CD14-positive monocyte (primary cell): ENCODE data around the gene TRIM3. TPM values are rescaled to one million over a fixed set of nuclear protein-coding genes. Genes with fewer than 3 reads are reported as not detected.
A peak's percentile ranks its signal among the peaks of the same experiment; 100 is the strongest.

Source experiments
- DNase-seq, 3 donors: peaks; one replicate each; pipeline ENCODE4 v3.0.0-alpha.2; 2011 to 2022
- H2AFZ ChIP-seq: 2 replicates; pipeline ENCODE4 v1.6.0; 2012; ENCODE audit warnings: mild to moderate bottlenecking, low read depth, low read length, inconsistent platforms; ENCODE audit not compliant: insufficient read depth, poor library complexity, severe bottlenecking
- H3K27ac ChIP-seq, 2 donors: 1 replicate in 1 of 2; 2 replicates in 1 of 2; pipeline ENCODE4 v1.5.1; 2012 to 2013; ENCODE audit warnings: low read length in 2 of 2, control low read depth in 1 of 2, inconsistent platforms in 1 of 2, low read depth in 1 of 2, mild to moderate bottlenecking in 1 of 2
- H3K27me3 ChIP-seq, 2 donors: one replicate each; pipeline versions ENCODE4 v1.6.0 to v1.6.1; 2011 to 2013; ENCODE audit warnings: low read length in 2 of 2; ENCODE audit not compliant: control insufficient read depth in 2 of 2, insufficient read depth in 2 of 2
- H3K36me3 ChIP-seq, 2 donors: replicated peaks in 1 of 2; 1 replicate in 1 of 2; 2 replicates in 1 of 2; pipeline versions ENCODE4 v1.5.1 to v1.6.1; 2012 to 2013; ENCODE audit warnings: low read length in 2 of 2, control low read depth in 1 of 2, inconsistent platforms in 1 of 2, mild to moderate bottlenecking in 1 of 2; ENCODE audit not compliant: insufficient read depth in 2 of 2, control insufficient read depth in 1 of 2
- H3K4me1 ChIP-seq, 2 donors: 1 replicate in 1 of 2; 2 replicates in 1 of 2; pipeline versions ENCODE4 v1.5.1 to v1.6.1; 2012 to 2013; ENCODE audit warnings: low read length in 2 of 2, control low read depth in 1 of 2, inconsistent platforms in 1 of 2, mild to moderate bottlenecking in 1 of 2, moderate library complexity in 1 of 2; ENCODE audit not compliant: insufficient read depth in 2 of 2, control insufficient read depth in 1 of 2
- H3K4me2 ChIP-seq: replicated peaks from 2 replicates; pipeline ENCODE3; 2012; ENCODE audit warnings: low read length, moderate library complexity, mild to moderate bottlenecking; ENCODE audit not compliant: poor library complexity, severe bottlenecking; ENCODE audit errors: extremely low read depth
- H3K4me3 ChIP-seq, 3 experiments: fragments of 200-600 bp in 1 of 3; sonication (generic) in 1 of 3; replicated peaks in 1 of 3; 1 replicate in 2 of 3; 2 replicates in 1 of 3; pipeline ENCODE4 v1.5.1; 2011 to 2013; ENCODE audit warnings: low read length in 3 of 3, mild to moderate bottlenecking in 3 of 3, control low read depth in 2 of 3, low read depth in 2 of 3, inconsistent platforms in 1 of 3, moderate library complexity in 1 of 3
- H3K79me2 ChIP-seq: 2 replicates; pipeline ENCODE4 v1.6.0; 2012; ENCODE audit warnings: mild to moderate bottlenecking, control low read depth, inconsistent platforms, low read length, moderate library complexity; ENCODE audit not compliant: insufficient read depth
- H3K9ac ChIP-seq: 2 replicates; pipeline ENCODE4 v1.6.0; 2017; ENCODE audit warnings: low read length, mild to moderate bottlenecking; ENCODE audit not compliant: insufficient read depth, poor library complexity, severe bottlenecking
- H3K9me3 ChIP-seq, 2 donors: replicated peaks in 1 of 2; 1 replicate in 1 of 2; 2 replicates in 1 of 2; pipeline versions ENCODE4 v1.5.1 to v1.6.1; 2012 to 2013; ENCODE audit warnings: low read length in 2 of 2, control low read depth in 1 of 2; ENCODE audit not compliant: control insufficient read depth in 1 of 2, insufficient read depth in 1 of 2
- H4K20me1 ChIP-seq: 2 replicates; pipeline ENCODE4 v1.6.0; 2012; ENCODE audit warnings: mild to moderate bottlenecking, low read length, control low read depth, moderate library complexity; ENCODE audit not compliant: insufficient read depth
- H3K27ac Mint-ChIP-seq, 7 donors: one replicate each; pipeline ENCODE4 v1.8.0; 2020; ENCODE audit warnings: mild to moderate bottlenecking in 7 of 7, mixed read lengths in 7 of 7, moderate library complexity in 6 of 7, inconsistent platforms in 2 of 7
- H3K27me3 Mint-ChIP-seq, 3 donors: one replicate each; pipeline ENCODE4 v1.8.0; 2021 to 2022; ENCODE audit warnings: low read depth in 3 of 3, mild to moderate bottlenecking in 3 of 3, mixed read lengths in 3 of 3, moderate library complexity in 3 of 3, inconsistent platforms in 1 of 3
- H3K36me3 Mint-ChIP-seq, 2 donors: one replicate each; pipeline ENCODE4 v1.8.0; 2020; ENCODE audit warnings: mixed read lengths in 2 of 2, inconsistent platforms in 1 of 2, mild to moderate bottlenecking in 1 of 2
- H3K4me1 Mint-ChIP-seq: one replicate; pipeline ENCODE4 v1.8.0; 2020; ENCODE audit warnings: mild to moderate bottlenecking, mixed read lengths
- H3K4me3 Mint-ChIP-seq, 2 donors: one replicate each; pipeline ENCODE4 v1.8.0; 2020; ENCODE audit warnings: mild to moderate bottlenecking in 2 of 2, mixed read lengths in 2 of 2, moderate library complexity in 1 of 2
- H3K9me3 Mint-ChIP-seq, 7 donors: one replicate each; pipeline ENCODE4 v1.8.0; 2020 to 2022; ENCODE audit warnings: mixed read lengths in 7 of 7, mild to moderate bottlenecking in 6 of 7, moderate library complexity in 6 of 7, inconsistent platforms in 2 of 7
- WGBS: methylation state at CpG from one replicate; pipeline ENCODE4 v1.1.5; 2013; ENCODE audit warnings: missing lambda C conversion rate; ENCODE audit not compliant: insufficient coverage; 5-methylcytosine and 5-hydroxymethylcytosine counted together
- intact Hi-C, 2 donors: fragments of 100-400 bp; cut with micrococcal nuclease; formaldehyde crosslinking; loops; one replicate each; pipeline versions ENCODE4 v1.15.0 to v1.15.1; 2023
- polyA plus RNA-seq, 3 donors: library from polyadenylated mRNA; depleted of rRNA in 1 of 3; unstranded in 2 of 3; stranded (reverse) in 1 of 3; fragments of 300-500 nt in 2 of 3; fragments of >200 nt in 1 of 3; fragmentation: Illumina TruSeq in 2 of 3; gene quantifications; 1 replicate in 2 of 3; 2 replicates in 1 of 3; pipeline ENCODE4 v1.2.3, GENCODE V29; 2012 to 2021
- TF ChIP-seq, protein P1 (sequence below): fragments of 200-600 bp; IDR thresholded peaks from one replicate; pipeline ENCODE4 v1.8.0; 2022; ENCODE audit warnings: antibody characterized with exemption, mild to moderate bottlenecking

TRIM3 gene
- polyA plus RNA-seq, 3 donors: 1.7 to 36.2 (median 3.3) TPM

DNA sequence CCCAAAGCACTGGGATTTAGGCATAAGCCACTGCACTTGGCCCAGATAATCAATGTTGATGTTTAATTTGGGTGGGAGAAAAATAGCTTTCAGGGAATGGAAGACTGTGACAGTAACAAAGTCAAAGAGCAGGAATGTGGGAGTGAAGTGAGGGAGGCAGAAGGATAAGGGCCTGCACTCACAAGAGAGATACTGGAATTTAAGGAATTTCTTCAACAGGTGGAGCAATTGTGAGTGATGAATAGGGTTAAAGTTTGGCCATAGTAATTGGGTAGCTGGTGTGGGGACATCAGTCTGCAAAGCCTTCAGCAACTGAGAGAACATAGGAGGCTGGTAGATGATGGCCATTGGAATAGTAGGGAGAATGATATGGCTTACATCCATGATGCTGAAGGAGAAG lies 46.2 kb downstream of the TRIM3 start:
- no peaks in the 10 kb centered on the region for H3K9me3 ChIP-seq
- H3K9ac ChIP-seq: no peak overlapping the region
- no peaks in the 10 kb centered on the region for H3K9me3 Mint-ChIP-seq
- TF ChIP-seq, protein P1, sequence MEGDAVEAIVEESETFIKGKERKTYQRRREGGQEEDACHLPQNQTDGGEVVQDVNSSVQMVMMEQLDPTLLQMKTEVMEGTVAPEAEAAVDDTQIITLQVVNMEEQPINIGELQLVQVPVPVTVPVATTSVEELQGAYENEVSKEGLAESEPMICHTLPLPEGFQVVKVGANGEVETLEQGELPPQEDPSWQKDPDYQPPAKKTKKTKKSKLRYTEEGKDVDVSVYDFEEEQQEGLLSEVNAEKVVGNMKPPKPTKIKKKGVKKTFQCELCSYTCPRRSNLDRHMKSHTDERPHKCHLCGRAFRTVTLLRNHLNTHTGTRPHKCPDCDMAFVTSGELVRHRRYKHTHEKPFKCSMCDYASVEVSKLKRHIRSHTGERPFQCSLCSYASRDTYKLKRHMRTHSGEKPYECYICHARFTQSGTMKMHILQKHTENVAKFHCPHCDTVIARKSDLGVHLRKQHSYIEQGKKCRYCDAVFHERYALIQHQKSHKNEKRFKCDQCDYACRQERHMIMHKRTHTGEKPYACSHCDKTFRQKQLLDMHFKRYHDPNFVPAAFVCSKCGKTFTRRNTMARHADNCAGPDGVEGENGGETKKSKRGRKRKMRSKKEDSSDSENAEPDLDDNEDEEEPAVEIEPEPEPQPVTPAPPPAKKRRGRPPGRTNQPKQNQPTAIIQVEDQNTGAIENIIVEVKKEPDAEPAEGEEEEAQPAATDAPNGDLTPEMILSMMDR: no peak
- no peak overlapping the region for H3K4me2 ChIP-seq
- H3K27me3 ChIP-seq: peaks cover 22 to 24% of the 10 kb centered on the region in 2 donors
- H3K4me1 Mint-ChIP-seq: no peaks in the 10 kb centered on the region
- H3K4me3 Mint-ChIP-seq: peak overlapping the region in 1 of 2 donors; percentile 9
- H3K36me3 Mint-ChIP-seq: no peaks in the 10 kb centered on the region
- no peak overlapping the region for H3K27ac ChIP-seq
- no peak for DNase-seq
- no peak overlapping the region for H3K27ac Mint-ChIP-seq
- intact Hi-C loops: no loop called here
- no peaks in the 10 kb centered on the region for H3K79me2 ChIP-seq
- peaks cover 14 to 29% (median 25%) of the 10 kb centered on the region in 3 donors for H3K27me3 Mint-ChIP-seq
- no peaks in the 10 kb centered on the region for H3K4me1 ChIP-seq
- H3K4me3 ChIP-seq: no peak overlapping the region
- H2AFZ ChIP-seq: no peak overlapping the region
- H4K20me1 ChIP-seq: no peaks in the 10 kb centered on the region
- H3K36me3 ChIP-seq: no peaks in the 10 kb centered on the region

DNA sequence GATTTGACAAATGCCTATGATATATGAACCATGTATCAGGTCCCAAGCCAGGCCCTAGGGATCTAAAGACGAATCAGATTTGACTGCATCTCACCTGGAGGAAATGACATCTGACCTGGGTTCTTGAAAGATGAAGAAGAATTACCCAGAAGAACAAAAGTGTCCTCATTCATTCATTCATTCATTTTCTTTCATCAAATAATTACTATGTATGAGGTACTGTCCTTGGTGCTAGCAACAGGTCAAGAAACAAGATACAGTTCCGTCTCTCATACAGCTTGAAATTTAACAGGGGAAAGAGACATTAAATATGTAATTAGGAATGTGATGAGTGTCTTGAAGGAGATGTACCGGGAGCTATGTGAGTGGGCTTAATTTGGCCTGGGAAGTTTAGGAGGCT lies 53.1 kb downstream of the TRIM3 start:
- peak overlapping the region in 1 of 2 donors; percentile 21 for H3K4me3 Mint-ChIP-seq
- 100% methylated on average over 1 of the region's 3 CpGs for WGBS
- Histone ChIP-seq H3K4me3 (no peak overlapping the region), H3K4me1 (peaks cover 12 to 22% of the 10 kb centered on the region in 2 donors), H3K27ac (no peak overlapping the region), H3K9ac (no peak overlapping the region), H3K9me3 (no peaks in the 10 kb centered on the region), H3K4me2 (no peak overlapping the region), H2AFZ (no peak overlapping the region), H3K36me3 (no peaks in the 10 kb centered on the region), H4K20me1 (no peaks in the 10 kb centered on the region), H3K79me2 (no peaks in the 10 kb centered on the region), H3K27me3 (peaks cover 48 to 60% of the 10 kb centered on the region in 2 donors)
- peaks cover 0 to 5% of the 10 kb centered on the region in 2 donors for H3K36me3 Mint-ChIP-seq
- H3K27me3 Mint-ChIP-seq: peaks cover 37 to 55% (median 50%) of the 10 kb centered on the region in 3 donors
- H3K27ac Mint-ChIP-seq: no peak overlapping the region
- intact Hi-C loops: no loop called here
- H3K9me3 Mint-ChIP-seq: peaks cover 0 to 4% (median 0%) of the 10 kb centered on the region in 7 donors
- DNase-seq: no peak
- TF ChIP-seq, protein P1: no peak
- H3K4me1 Mint-ChIP-seq: peaks cover 5% of the 10 kb centered on the region
